Measurements from ENCODE around the gene TMOD1.
"Not testable (repeated sequence)": the region's sequence is repeated elsewhere in the genome, so short reads cannot be mapped to it uniquely, and the experiment has no call there.

Gene TMOD1

GRCh38 chr9:97501177-97501971 is at the start of gene TMOD1:
TSS of gene TMOD1 (plus strand) at chr9:97501666. CDS start at chr9:97524189, 22,523 bp downstream.
- DNase-seq, result peak; percentile 56

DNA sequence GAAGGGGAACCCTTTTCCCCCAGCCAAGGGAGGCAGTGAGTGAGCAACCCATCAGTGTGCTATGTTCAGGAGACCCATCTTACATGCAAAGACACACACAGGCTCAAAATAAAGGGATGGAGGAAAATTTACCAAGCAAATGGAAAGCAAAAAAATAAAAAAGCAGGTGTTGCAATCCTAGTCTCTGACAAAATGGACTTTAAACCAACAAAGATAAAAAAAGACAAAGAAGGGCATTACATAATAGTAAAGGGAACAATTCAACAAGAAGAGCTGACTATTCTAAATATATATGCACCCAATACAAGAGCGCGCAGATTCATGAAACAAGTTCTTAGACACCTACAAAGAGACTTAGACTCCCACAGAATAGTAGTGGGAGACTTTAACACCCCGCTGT is 47.9 kb upstream of the TMOD1 start:
- not testable (repeated sequence) for DNase-seq

DNA sequence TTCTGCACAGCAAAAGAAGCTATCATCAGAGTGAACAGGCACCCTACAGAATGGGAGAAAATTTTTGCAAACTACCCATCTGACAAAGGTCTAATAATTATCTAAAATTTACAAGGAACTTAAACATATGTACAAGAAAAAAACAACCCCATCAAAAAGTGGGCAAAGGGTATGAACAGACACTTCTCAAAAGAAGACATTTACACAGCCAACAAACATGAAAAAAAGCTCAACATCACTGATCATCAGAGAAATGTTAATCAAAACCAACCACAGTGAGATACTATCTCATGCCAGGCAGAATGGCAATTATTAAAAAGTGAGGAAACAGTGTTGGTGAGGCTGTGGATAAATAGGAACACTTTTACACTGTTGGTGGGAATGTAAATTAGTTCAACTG is 44.6 kb upstream of the TMOD1 start:
- not testable (repeated sequence) for DNase-seq

DNA sequence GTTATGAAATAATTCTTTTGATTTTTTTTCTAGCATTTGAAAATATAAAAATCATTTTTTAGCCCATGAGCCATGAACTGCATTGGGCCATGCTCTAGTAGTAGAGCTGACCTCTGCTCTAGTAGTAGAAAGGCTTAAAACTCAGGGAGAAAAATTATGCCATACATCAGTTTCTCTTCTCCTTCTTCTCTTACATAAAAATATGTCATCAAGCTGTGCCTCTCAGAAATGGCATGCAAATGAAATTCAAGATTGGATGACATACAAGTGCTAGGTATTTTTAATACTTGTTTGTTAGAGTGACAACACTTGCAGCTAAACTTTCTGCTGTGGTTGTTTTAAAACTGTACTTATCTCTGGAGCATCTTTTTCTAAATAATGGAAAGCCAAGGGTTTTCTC is 42.1 kb upstream of the TMOD1 start:
- no peak for DNase-seq

- DNase-seq, result no peak
These were observed 39.3 kb upstream of the TMOD1 start for GRCh38 chr9:97462159-97462558.

- no peak for DNase-seq
These were observed 38.6 kb upstream of the TMOD1 start for GRCh38 chr9:97462914-97463313.

GRCh38 chr9:97468658-97469448 is 32.6 kb upstream of the TMOD1 start:
- DNase-seq, result peak; percentile 53

DNA sequence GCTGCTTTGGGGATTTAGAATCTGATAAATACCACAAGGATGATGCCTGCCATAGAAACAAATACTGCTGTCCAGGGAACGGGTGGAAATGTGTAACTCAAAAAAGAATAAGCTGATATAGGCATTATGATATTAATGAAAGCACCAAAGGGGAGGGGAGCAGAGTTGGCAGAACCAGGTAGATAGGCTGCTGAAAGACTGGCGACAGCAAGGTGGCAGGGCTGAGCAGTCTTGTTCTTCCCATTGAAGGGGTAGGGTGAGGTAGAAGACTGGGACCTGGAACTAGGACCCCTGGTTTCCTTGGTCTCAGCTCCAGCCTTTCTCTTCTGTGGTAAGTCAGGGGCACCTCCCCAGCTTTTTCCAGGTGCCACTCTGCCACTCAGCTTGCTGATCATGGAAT is 31.4 kb upstream of the TMOD1 start:
- peak; percentile 3 for DNase-seq

GRCh38 chr9:97473717-97474116 is 27.7 kb upstream of the TMOD1 start:
- no peak for DNase-seq

GRCh38 chr9:97474372-97474925 is 27.0 kb upstream of the TMOD1 start:
- no peak for DNase-seq

DNA sequence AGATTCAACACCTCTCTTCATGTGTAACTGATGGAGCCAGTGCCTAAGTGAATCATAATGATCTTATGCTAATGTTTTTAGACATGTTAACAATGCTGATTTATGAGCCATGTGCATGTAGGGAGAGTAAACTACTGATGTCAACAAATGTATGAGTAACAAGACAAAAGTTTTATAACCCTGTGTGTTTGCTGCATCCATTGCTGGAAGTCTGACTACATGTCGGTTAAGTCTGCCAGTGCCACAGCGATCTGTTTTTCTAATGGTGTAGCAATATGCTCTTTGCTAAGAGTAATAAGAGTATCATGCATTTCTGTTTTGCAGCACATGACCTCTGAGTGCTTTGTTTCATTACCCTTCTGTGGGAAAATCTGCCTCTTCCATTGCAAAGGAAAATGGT is 26.4 kb upstream of the TMOD1 start:
- no peak for DNase-seq

DNA sequence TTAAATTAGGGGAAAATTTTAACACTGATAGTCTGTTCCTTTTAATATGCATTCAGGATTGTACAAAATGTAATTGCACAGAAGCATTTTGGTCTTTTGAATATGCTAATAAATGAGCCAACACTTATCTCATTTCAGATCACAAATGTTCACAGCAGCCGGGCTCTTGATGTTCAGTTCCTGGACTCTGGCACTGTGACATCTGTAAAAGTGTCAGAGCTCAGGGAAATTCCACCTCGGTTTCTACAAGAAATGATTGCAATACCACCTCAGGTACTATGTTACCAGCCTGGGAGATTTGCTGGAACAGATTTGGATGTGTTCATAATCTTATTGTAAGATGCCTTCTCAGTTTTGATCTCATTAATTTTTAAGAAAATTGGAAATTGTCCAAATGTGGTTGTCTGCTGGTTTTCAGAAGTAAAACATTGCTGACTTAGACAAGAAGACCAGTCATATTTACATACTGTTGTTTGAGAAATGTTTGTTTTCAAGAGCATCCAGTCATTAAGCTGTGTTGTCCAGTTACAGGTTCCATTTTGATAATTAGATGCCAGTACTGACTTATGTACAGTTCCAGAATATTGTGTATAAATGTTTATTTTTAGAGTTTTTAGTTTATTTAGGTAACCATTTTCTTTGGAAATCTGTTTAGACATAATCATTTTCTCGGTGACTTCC is 23.0 kb upstream of the TMOD1 start:
- no peak for DNase-seq

- DNase-seq, result no peak
These were observed 21.8 kb upstream of the TMOD1 start for GRCh38 chr9:97479496-97480159.

DNA sequence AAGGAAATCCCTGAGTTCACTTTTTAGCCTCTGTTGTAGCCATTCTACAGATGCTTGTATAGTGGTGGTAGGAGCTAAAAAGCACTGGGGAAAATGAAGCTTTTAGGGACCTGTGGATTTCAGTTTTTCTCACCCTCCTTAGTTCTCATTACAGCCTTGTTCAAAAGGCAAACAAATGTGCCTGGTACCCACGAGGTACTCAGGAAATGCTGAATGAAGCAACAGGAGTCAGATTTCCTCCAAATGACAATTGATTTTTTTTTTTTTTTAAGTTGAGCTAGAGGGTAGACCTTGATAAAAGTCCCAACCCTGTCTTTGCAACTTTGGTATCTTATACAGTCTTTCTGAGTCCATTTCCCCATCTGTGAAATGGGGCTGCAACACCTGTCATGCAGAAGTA is 21.3 kb upstream of the TMOD1 start:
- no peak for DNase-seq

DNA sequence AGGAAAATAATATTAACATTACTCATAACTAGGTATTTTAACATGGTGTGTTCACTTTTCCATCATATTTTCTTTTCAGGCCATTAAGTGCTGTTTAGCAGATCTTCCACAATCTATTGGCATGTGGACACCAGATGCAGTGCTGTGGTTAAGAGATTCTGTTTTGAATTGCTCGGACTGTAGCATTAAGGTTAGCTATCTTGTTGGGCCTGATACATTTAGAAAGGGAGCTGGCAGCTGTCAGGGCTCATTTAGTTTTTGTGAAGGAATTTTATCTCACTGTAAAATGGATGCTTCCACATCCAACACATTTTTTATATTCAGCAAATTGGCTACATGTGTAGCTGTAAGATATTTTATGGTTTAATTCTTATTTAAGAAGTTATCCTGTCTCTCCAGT is 20.7 kb upstream of the TMOD1 start:
- DNase-seq, result no peak

DNA sequence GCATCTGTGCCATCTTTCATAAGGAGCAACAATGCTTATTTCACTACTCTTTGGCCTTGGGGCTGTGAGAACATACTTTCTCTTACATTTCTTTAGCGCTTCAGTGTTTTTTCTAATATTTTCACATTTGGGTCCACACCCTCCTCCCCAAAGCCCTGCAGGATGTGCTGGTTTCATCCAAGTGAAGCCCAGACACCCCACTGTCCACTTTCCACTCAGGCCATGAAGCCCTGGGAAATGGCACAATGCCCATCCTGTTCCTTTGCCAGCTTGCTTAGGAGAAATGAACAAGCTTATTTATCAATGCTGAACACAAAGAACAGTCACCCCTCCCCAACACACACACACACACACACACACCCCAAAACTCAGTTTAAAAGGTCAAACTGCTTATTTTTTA is 17.3 kb upstream of the TMOD1 start:
- no peak for DNase-seq

DNA sequence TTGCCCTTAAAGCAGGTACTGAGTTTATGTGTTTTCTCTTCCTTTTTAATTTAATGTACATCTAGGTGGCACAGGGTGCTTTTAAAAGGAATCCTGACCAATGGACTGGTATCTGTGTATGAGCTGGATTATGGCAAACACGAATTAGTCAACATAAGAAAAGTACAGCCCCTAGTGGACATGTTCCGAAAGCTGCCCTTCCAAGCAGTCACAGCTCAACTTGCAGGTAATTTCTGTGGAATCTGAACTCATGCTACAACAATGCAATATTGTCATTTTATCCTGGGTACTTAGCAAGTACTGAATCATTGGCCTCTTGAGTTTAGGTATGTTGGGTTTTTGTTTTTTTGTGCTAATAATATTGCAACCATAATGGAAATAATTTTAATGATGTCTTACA is 14.4 kb upstream of the TMOD1 start:
- no peak for DNase-seq

GRCh38 chr9:97487861-97488260 is 13.6 kb upstream of the TMOD1 start:
- DNase-seq, result no peak

GRCh38 chr9:97491216-97491999 is 10.1 kb upstream of the TMOD1 start:
- no peak for DNase-seq

- not testable (repeated sequence) for DNase-seq
These were observed 3.7 kb upstream of the TMOD1 start for GRCh38 chr9:97497558-97498375.

DNA sequence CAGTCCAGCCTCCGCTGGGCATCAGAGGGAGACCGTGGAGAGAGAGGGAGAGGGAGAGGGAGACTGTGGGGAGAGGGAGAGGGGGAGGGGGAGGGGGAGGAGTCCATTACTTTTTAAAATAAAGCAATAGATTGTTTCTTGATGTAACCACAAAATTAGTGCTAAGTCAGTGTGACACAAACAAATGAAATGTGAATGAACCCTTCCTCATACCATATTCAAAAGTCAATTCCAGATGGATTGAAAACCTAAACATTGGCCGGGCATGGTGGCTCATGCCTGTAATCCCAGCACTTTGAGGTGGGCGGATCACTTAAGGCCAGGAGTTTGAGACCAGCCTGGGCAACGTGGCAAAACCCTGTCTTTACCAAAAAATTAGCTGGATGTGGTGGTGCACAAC is 2.6 kb upstream of the TMOD1 start:
- not testable (repeated sequence) for DNase-seq

Data from NCI-H1092 (cell line).